ENCODE results near the gene RTN1.

DNA sequence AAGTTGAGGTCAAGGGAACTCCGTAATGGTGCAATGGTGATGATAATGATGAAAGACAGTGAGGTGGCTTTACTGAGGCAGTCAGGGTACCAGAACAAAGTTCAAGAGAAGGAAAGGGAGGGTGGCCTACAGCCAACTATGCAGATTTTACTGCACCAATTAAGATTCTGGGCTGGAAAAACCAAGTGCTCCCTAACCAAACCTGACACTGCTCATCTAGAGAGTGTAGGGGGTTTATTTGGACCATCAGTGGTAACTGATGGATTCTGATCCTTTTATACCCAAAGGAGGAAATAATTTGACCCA lies 49.8 kb upstream of the RTN1 start:
- TF ChIP-seq, protein P1, sequence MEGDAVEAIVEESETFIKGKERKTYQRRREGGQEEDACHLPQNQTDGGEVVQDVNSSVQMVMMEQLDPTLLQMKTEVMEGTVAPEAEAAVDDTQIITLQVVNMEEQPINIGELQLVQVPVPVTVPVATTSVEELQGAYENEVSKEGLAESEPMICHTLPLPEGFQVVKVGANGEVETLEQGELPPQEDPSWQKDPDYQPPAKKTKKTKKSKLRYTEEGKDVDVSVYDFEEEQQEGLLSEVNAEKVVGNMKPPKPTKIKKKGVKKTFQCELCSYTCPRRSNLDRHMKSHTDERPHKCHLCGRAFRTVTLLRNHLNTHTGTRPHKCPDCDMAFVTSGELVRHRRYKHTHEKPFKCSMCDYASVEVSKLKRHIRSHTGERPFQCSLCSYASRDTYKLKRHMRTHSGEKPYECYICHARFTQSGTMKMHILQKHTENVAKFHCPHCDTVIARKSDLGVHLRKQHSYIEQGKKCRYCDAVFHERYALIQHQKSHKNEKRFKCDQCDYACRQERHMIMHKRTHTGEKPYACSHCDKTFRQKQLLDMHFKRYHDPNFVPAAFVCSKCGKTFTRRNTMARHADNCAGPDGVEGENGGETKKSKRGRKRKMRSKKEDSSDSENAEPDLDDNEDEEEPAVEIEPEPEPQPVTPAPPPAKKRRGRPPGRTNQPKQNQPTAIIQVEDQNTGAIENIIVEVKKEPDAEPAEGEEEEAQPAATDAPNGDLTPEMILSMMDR (IDR thresholded peaks at IDR 0.05; ENCODE audit: low read length): no peak
- TF ChIP-seq EZH2 (IDR thresholded peaks at IDR 0.05; ENCODE audit: borderline replicate concordance, low read length): no peak

All from OCI-LY1 (cell line).